GM12878 (cell line): ENCODE data around the gene PLPPR2. TPM values are rescaled to one million over a fixed set of nuclear protein-coding genes. Genes with fewer than 3 reads are reported as not detected.

Experiments
- ESRRA ChIP-seq: IDR thresholded peaks from 2 replicates; pipeline ENCODE4 v1.6.1; 2012; ENCODE audit warnings: mild to moderate bottlenecking, low read length, improper control_type of control experiment
- STAT3 ChIP-seq: IDR thresholded peaks from 2 replicates; pipeline ENCODE4 v1.6.1; 2011; ENCODE audit warnings: low read depth, low read length, improper control_type of control experiment
- YY1 ChIP-seq: IDR thresholded peaks from 2 replicates; pipeline ENCODE4 v1.6.1; 2011; ENCODE audit warnings: low read depth, mild to moderate bottlenecking, low read length
- polyA plus RNA-seq, 11 experiments: library from polyadenylated mRNA; depleted of rRNA in 4 of 11; unstranded in 6 of 11; stranded (reverse) in 5 of 11; fragments of >200 nt; fragmentation: Nextera tagmentation in 4 of 11; fragmentation: Illumina TruSeq in 1 of 11; extraction: Ambion mirVana in 4 of 11; extraction: Trizol in 1 of 11; gene quantifications; 1 replicate in 1 of 11; 2 replicates in 10 of 11; pipeline versions ENCODE4 v1.2.1 to v1.2.3, GENCODE V29; 2011 to 2016; ENCODE audit warnings: inconsistent platforms in 2 of 11, missing spikeins in 2 of 11, low read depth in 1 of 11
- total RNA-seq, 4 experiments: library from RNA; depleted of rRNA in 3 of 4; stranded (reverse); fragments of >200 nt in 3 of 4; fragmentation: Illumina TruSeq in 1 of 4; extraction: Trizol in 1 of 4; gene quantifications; 2 replicates each; pipeline versions ENCODE4 v1.2.1 to v1.2.3, GENCODE V29; 2013 to 2021
- TF ChIP-seq, protein P1 (sequence below): IDR thresholded peaks from 2 replicates; pipeline ENCODE4 v1.6.1; 2012; ENCODE audit warnings: low read depth, low read length, improper control_type of control experiment
- TF ChIP-seq, protein P2 (sequence below): fragments of 450-650 bp; IDR thresholded peaks from 2 replicates; pipeline ENCODE4 v1.6.1; 2016; ENCODE audit warnings: mild to moderate bottlenecking
- TF ChIP-seq, protein P3 (sequence below): fragments of 150-350 bp; IDR thresholded peaks from 2 replicates; pipeline ENCODE4 v1.6.1; 2014; ENCODE audit warnings: mild to moderate bottlenecking, low read depth, low read length
- TF ChIP-seq, protein P4 (sequence below): fragments of 450-650 bp; conservative IDR thresholded peaks from 2 replicates; pipeline ENCODE4 v1.6.1; 2017; ENCODE audit warnings: mild to moderate bottlenecking, moderate library complexity

Gene PLPPR2
- total and polyA plus RNA-seq, 10 of the 15 experiments (the other 5 are each of a cell fraction or from before 2014, with no cell fraction given): 0.09 to 2.8 (median 0.70) TPM

DNA sequence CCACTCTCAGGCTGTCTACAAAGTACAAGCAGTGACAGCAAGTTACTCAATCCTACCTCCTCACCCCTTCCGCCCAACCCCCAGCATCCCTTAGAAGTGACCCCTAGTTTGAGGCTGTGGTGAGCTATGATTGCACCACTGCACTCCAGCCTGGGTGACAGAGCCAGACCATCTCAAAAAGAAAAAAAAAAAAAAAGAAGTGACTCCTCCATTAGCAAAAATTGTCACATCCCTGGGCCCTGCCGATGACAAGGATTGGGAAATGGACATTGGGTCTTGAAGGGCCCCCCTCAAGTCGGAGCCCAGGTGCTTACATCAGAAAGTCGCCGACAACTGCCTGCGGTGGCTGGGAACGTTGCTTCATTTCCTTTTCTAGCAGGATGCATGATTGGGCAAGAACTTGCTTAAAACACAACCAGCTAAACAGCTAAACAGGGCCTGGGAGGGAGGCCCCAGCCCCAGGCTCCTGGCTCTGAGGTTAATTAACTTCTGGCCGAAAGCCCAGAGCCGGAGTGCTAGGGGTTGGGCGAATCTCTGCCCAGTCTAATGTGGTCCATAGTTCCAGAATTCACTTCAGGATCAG lies 31.1 kb upstream of the PLPPR2 start (continued):
- TF ChIP-seq STAT3 (no peak), ESRRA (no peak), YY1 (no peak)
- TF ChIP-seq, protein P1, sequence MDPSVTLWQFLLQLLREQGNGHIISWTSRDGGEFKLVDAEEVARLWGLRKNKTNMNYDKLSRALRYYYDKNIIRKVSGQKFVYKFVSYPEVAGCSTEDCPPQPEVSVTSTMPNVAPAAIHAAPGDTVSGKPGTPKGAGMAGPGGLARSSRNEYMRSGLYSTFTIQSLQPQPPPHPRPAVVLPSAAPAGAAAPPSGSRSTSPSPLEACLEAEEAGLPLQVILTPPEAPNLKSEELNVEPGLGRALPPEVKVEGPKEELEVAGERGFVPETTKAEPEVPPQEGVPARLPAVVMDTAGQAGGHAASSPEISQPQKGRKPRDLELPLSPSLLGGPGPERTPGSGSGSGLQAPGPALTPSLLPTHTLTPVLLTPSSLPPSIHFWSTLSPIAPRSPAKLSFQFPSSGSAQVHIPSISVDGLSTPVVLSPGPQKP: no peak
- TF ChIP-seq, protein P2, sequence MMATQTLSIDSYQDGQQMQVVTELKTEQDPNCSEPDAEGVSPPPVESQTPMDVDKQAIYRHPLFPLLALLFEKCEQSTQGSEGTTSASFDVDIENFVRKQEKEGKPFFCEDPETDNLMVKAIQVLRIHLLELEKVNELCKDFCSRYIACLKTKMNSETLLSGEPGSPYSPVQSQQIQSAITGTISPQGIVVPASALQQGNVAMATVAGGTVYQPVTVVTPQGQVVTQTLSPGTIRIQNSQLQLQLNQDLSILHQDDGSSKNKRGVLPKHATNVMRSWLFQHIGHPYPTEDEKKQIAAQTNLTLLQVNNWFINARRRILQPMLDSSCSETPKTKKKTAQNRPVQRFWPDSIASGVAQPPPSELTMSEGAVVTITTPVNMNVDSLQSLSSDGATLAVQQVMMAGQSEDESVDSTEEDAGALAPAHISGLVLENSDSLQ: peak; percentile 46
- TF ChIP-seq, protein P3, sequence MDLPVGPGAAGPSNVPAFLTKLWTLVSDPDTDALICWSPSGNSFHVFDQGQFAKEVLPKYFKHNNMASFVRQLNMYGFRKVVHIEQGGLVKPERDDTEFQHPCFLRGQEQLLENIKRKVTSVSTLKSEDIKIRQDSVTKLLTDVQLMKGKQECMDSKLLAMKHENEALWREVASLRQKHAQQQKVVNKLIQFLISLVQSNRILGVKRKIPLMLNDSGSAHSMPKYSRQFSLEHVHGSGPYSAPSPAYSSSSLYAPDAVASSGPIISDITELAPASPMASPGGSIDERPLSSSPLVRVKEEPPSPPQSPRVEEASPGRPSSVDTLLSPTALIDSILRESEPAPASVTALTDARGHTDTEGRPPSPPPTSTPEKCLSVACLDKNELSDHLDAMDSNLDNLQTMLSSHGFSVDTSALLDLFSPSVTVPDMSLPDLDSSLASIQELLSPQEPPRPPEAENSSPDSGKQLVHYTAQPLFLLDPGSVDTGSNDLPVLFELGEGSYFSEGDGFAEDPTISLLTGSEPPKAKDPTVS: no peak
- TF ChIP-seq, protein P4, sequence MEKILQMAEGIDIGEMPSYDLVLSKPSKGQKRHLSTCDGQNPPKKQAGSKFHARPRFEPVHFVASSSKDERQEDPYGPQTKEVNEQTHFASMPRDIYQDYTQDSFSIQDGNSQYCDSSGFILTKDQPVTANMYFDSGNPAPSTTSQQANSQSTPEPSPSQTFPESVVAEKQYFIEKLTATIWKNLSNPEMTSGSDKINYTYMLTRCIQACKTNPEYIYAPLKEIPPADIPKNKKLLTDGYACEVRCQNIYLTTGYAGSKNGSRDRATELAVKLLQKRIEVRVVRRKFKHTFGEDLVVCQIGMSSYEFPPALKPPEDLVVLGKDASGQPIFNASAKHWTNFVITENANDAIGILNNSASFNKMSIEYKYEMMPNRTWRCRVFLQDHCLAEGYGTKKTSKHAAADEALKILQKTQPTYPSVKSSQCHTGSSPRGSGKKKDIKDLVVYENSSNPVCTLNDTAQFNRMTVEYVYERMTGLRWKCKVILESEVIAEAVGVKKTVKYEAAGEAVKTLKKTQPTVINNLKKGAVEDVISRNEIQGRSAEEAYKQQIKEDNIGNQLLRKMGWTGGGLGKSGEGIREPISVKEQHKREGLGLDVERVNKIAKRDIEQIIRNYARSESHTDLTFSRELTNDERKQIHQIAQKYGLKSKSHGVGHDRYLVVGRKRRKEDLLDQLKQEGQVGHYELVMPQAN: no peak
